Endothelial cell of umbilical vein (primary cell): Measurements from ENCODE around the gene RMDN2. TPM values are rescaled to one million over a fixed set of nuclear protein-coding genes. Genes with fewer than 3 reads are reported as not detected.

Experiments
- BruUV-seq: library from RNA; stranded (reverse); fragments of 400-500 nt; replicated peaks from 2 replicates; lab custom pipeline; 2021; lab: Mats Ljungman, UMichigan
- CTCF ChIA-PET: fragments of 300-600, 350-600 bp; sonication (Branson Sonifier 250); formaldehyde crosslinking; loops from one replicate; lab custom pipeline; 2021; ENCODE audit warnings: antibody characterized with exemption, inconsistent platforms; lab: Charles Lee
- POLR2A ChIA-PET: fragments of 300-600, 350-600 bp; sonication (Branson Sonifier 250); formaldehyde crosslinking; loops from one replicate; lab custom pipeline; 2021; ENCODE audit warnings: antibody characterized with exemption, inconsistent platforms; lab: Charles Lee
- DNase-seq: peaks from one replicate; pipeline ENCODE4 v3.0.0-alpha.2; 2011; ENCODE audit warnings: low read depth, low spot score
- FAIRE-seq: peaks from 2 replicates; lab custom pipeline; 2011; peaks lifted over from hg19 to GRCh38; lab: Jason Lieb, UNC
- H2AFZ ChIP-seq: 2 replicates; pipeline ENCODE4 v1.6.0; 2012; ENCODE audit warnings: low read depth, low read length, control low read depth, inconsistent platforms
- H3K27ac ChIP-seq: 2 replicates; pipeline ENCODE4 v1.5.1; 2011; ENCODE audit warnings: low read depth, mild to moderate bottlenecking, control low read depth, low read length, moderate library complexity; ENCODE audit not compliant: insufficient read depth
- H3K27me3 ChIP-seq, 2 experiments: 2 replicates each; pipeline versions ENCODE4 v1.6.0 to v1.6.1; 2011; ENCODE audit warnings: low read length in 2 of 2, mixed read lengths in 1 of 2; ENCODE audit not compliant: control insufficient read depth in 2 of 2, insufficient read depth in 2 of 2
- H3K36me3 ChIP-seq, 2 experiments: 2 replicates in 1 of 2; 3 replicates in 1 of 2; pipeline ENCODE4 v1.5.1; 2011; ENCODE audit warnings: low read length in 2 of 2, mild to moderate bottlenecking in 1 of 2, moderate library complexity in 1 of 2; ENCODE audit not compliant: control insufficient read depth in 2 of 2, insufficient read depth in 2 of 2; ENCODE audit errors: extremely low read depth in 1 of 2
- H3K4me1 ChIP-seq: 3 replicates; pipeline ENCODE4 v1.5.1; 2011; ENCODE audit warnings: mild to moderate bottlenecking, low read length; ENCODE audit not compliant: control insufficient read depth, insufficient read depth; ENCODE audit errors: extremely low read depth
- H3K4me2 ChIP-seq: 2 replicates; pipeline ENCODE4 v1.6.1; 2011; ENCODE audit warnings: low read length, control low read depth, mixed read lengths; ENCODE audit not compliant: insufficient read depth
- H3K4me3 ChIP-seq, 3 experiments: fragments of 200-600 bp in 1 of 3; sonication (generic), shearing (Covaris generic) in 1 of 3; replicated peaks in 1 of 3; 2 replicates each; pipeline ENCODE4 v1.5.1; 2011 to 2016; ENCODE audit warnings: control low read depth in 3 of 3, low read length in 3 of 3, mild to moderate bottlenecking in 2 of 3, inconsistent platforms in 1 of 3, low read depth in 1 of 3, moderate library complexity in 1 of 3; ENCODE audit not compliant: insufficient read depth in 1 of 3
- H3K79me2 ChIP-seq: 2 replicates; pipeline ENCODE4 v1.6.0; 2012; ENCODE audit warnings: low read length, inconsistent platforms; ENCODE audit not compliant: control insufficient read depth, insufficient read depth
- H3K9ac ChIP-seq: replicated peaks from 2 replicates; pipeline ENCODE3; 2011; ENCODE audit warnings: low read length, control low read depth; ENCODE audit not compliant: insufficient read depth; ENCODE audit errors: extremely low read depth
- H3K9me1 ChIP-seq: replicated peaks from 3 replicates; pipeline ENCODE4 v1.6.0; 2011; ENCODE audit warnings: mild to moderate bottlenecking, low read length; ENCODE audit not compliant: control insufficient read depth, insufficient read depth; ENCODE audit errors: extremely low read depth
- H3K9me3 ChIP-seq: replicated peaks from 2 replicates; pipeline ENCODE4 v1.5.1; 2012; ENCODE audit warnings: low read length, inconsistent platforms; ENCODE audit not compliant: control insufficient read depth, insufficient read depth
- H4K20me1 ChIP-seq: replicated peaks from 2 replicates; pipeline ENCODE3; 2011; ENCODE audit warnings: mild to moderate bottlenecking, low read length; ENCODE audit not compliant: control insufficient read depth, insufficient read depth; ENCODE audit errors: extremely low read depth
- CTCF ChIP-seq, 2 donors: IDR thresholded peaks; 1 replicate in 1 of 2; 2 replicates in 1 of 2; pipeline ENCODE4 v1.5.1; 2011; ENCODE audit warnings: low read length in 2 of 2, mild to moderate bottlenecking in 2 of 2, moderate library complexity in 2 of 2, control low read depth in 1 of 2, inconsistent platforms in 1 of 2, low read depth in 1 of 2; ENCODE audit not compliant: insufficient read depth in 1 of 2; ENCODE audit errors: extremely low read depth in 1 of 2
- EZH2 ChIP-seq: IDR thresholded peaks from 2 replicates; pipeline ENCODE4 v1.6.1; 2012; ENCODE audit warnings: borderline replicate concordance, low read depth, mild to moderate bottlenecking, moderate library complexity, low read length, inconsistent platforms; ENCODE audit not compliant: severe bottlenecking
- FOS ChIP-seq: IDR thresholded peaks from 2 replicates; pipeline ENCODE4 v1.6.1; 2011; ENCODE audit warnings: mild to moderate bottlenecking, low read length, moderate library complexity, borderline replicate concordance; ENCODE audit not compliant: insufficient read depth
- GATA2 ChIP-seq: IDR thresholded peaks from 2 replicates; pipeline ENCODE4 v1.7.0; 2011; ENCODE audit warnings: low read depth, mild to moderate bottlenecking, moderate library complexity, mixed read lengths, low read length; ENCODE audit not compliant: insufficient read length, insufficient read depth
- JUN ChIP-seq: IDR thresholded peaks from 2 replicates; pipeline ENCODE4 v1.6.1; 2011; ENCODE audit warnings: borderline replicate concordance, low read depth; ENCODE audit not compliant: insufficient read length, insufficient read depth
- MAX ChIP-seq: IDR thresholded peaks from 2 replicates; pipeline ENCODE4 v1.6.1; 2011; ENCODE audit not compliant: insufficient read depth, insufficient read length
- MYC ChIP-seq: IDR thresholded peaks from one replicate; pipeline ENCODE4 v1.6.1; 2011; ENCODE audit warnings: mild to moderate bottlenecking, low read depth, low read length
- POLR2A ChIP-seq: IDR thresholded peaks from 2 replicates; pipeline ENCODE4 v1.6.1; 2012; ENCODE audit warnings: low read depth, mild to moderate bottlenecking, control low read depth, low read length
- POLR2AphosphoS5 ChIP-seq: IDR thresholded peaks from 2 replicates; pipeline ENCODE4 v1.6.1; 2012; ENCODE audit warnings: low read depth, mild to moderate bottlenecking, control low read depth, low read length, moderate library complexity; ENCODE audit not compliant: insufficient read depth
- dilution Hi-C: fragments of 300-500 bp; cut with MboI; formaldehyde crosslinking; loops from one replicate; pipeline ENCODE4 v1.15.0; 2019; ENCODE audit warnings: low sequenced_read_pairs; ENCODE audit not compliant: extremely low pct_ligation_motif_present
- intact Hi-C: fragments of 100-400 bp; cut with micrococcal nuclease; formaldehyde crosslinking; loops from one replicate; pipeline ENCODE4 v1.10.0; 2022
- polyA plus RNA-seq, 4 experiments: library from polyadenylated mRNA; depleted of rRNA in 3 of 4; stranded (reverse) in 3 of 4; unstranded in 1 of 4; fragments of >200 nt; gene quantifications; 2 replicates each; pipeline versions ENCODE4 v1.2.1 to v1.2.3, GENCODE V29; 2011 to 2012; ENCODE audit warnings: missing spikeins in 1 of 4
- total RNA-seq: library from RNA; stranded (reverse); gene quantifications from 2 replicates; pipeline ENCODE4 v1.2.3, GENCODE V29; 2021

Gene RMDN2
- total and polyA plus RNA-seq, 2 donors (not counting 3 experiments of a cell fraction or from before 2014, with no cell fraction given) = 0.97 to 2.8 TPM

- no peaks in the 10 kb centered on the region for H4K20me1 ChIP-seq
- dilution Hi-C loops (no loop called here), intact Hi-C loops (no loop called here)
- H3K79me2 ChIP-seq = no peaks in the 10 kb centered on the region
- H3K9me1 ChIP-seq = no peaks in the 10 kb centered on the region
- H3K4me1 ChIP-seq = no peaks in the 10 kb centered on the region
- DNase-seq (no peak), FAIRE-seq (no peak)
- ChIA-PET CTCF (interaction anchor here (1.1 to 1.6 kb wide), 2 partner anchors 11 to 28 kb away, joined by 3 to 5 read pairs; no protein-coding TSS in a partner anchor), POLR2A (no interaction called here)
- H3K9ac ChIP-seq = no peak overlapping the region
- H3K27me3 ChIP-seq = peaks cover 5% of the 10 kb centered on the region in 2 experiments
- H2AFZ ChIP-seq = no peak overlapping the region
- H3K4me3 ChIP-seq = no peak overlapping the region
- no TSS peak for BruUV-seq
- no peak overlapping the region for H3K4me2 ChIP-seq
- no peak overlapping the region for H3K27ac ChIP-seq
- no peak for TF ChIP-seq MYC
- no peak for TF ChIP-seq POLR2A
- TF ChIP-seq JUN = no peak
- TF ChIP-seq POLR2AphosphoS5 = no peak
- TF ChIP-seq GATA2 = no peak
- no peak for TF ChIP-seq MAX
- no peak for TF ChIP-seq FOS
- no peak for TF ChIP-seq CTCF (IDR thresholded peaks at IDR 0.05; ENCODE audit: extremely low read depth in 1 of 2, insufficient read depth in 1 of 2, low read depth in 1 of 2, low read length in 2 of 2)
- no peak for TF ChIP-seq EZH2
- H3K36me3 ChIP-seq = no peaks in the 10 kb centered on the region
- no peaks in the 10 kb centered on the region for H3K9me3 ChIP-seq
Observed at GRCh38 chr2:37904993-37905392, 20.1 kb upstream of the RMDN2 start.
